Measurements from ENCODE around the gene PPP1R14D. TPM values are rescaled to one million over a fixed set of nuclear protein-coding genes. Genes with fewer than 3 reads are reported as not detected.

PPP1R14D gene
- total RNA-seq, 2 donors from 2014 or later: 0.97 TPM; not detected in 1

DNA sequence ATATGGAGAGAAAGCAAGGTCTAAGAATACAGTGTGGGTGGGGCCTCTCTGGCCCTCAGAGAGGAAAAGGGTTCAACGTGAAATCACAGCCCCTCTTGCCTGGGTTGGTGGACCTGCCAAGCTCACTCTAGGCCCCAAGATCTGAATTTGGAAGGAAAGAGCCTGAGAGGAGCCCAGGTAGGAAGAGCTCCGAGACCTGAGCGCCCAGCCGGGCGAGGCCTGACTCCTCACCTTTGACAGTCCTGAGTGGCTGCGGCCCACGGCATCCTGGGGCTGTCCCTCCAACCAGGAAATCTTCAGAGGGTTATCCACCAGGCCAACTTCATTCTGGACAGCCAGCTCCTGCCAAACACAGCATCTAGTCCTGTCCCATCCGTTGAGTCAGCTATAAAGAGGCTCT, 55.0 kb downstream of the PPP1R14D start:
- WGBS: 91% methylated on average over 8 of the region's 8 CpGs
- peaks cover 26% of the 10 kb centered on the region for H3K4me1 ChIP-seq (replicated peaks)
- H3K27me3 ChIP-seq (replicated peaks; ENCODE audit: insufficient read depth): no peaks in the 10 kb centered on the region
- DNase-seq (ENCODE audit: low spot score): no peak
- peaks cover 0 to 4% of the 10 kb centered on the region in 2 donors for H3K36me3 ChIP-seq
- no peak overlapping the region for H3K4me3 ChIP-seq
- TF ChIP-seq POLR2AphosphoS5 (IDR thresholded peaks at IDR 0.05) (no peak), POLR2A (IDR thresholded peaks at IDR 0.05) (no peak)
- TF ChIP-seq, protein P1, sequence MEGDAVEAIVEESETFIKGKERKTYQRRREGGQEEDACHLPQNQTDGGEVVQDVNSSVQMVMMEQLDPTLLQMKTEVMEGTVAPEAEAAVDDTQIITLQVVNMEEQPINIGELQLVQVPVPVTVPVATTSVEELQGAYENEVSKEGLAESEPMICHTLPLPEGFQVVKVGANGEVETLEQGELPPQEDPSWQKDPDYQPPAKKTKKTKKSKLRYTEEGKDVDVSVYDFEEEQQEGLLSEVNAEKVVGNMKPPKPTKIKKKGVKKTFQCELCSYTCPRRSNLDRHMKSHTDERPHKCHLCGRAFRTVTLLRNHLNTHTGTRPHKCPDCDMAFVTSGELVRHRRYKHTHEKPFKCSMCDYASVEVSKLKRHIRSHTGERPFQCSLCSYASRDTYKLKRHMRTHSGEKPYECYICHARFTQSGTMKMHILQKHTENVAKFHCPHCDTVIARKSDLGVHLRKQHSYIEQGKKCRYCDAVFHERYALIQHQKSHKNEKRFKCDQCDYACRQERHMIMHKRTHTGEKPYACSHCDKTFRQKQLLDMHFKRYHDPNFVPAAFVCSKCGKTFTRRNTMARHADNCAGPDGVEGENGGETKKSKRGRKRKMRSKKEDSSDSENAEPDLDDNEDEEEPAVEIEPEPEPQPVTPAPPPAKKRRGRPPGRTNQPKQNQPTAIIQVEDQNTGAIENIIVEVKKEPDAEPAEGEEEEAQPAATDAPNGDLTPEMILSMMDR (IDR thresholded peaks at IDR 0.05): no peak
- intact Hi-C loops (cut with DNase I): no loop called here
- H3K9me3 ChIP-seq: no peaks in the 10 kb centered on the region
- H3K27ac ChIP-seq: no peak overlapping the region

DNA sequence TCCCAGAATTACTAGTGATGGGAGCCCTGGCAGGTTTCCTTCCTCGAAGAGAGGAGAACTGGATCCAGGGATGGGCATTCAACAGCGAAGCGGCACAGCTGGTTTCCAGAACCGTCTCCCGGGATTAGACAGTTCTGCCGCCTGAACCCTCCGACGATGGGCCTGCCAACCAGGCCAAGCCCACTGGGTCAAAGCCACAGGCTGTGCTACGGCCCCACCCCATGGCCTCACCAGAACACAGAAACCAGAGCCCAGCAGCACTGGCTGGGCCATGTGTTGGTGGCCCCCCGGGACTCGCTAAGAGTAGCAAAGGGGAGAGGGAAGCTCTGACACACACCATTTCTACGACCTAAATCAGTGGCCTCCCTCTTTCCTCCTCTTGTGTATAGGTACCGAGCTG, 56.5 kb downstream of the PPP1R14D start:
- H3K9me3 ChIP-seq: no peaks in the 10 kb centered on the region
- H3K4me1 ChIP-seq (replicated peaks): peaks cover 26% of the 10 kb centered on the region
- H3K4me3 ChIP-seq: no peak overlapping the region
- intact Hi-C loops (cut with DNase I): no loop called here
- H3K36me3 ChIP-seq: peaks cover 0 to 4% of the 10 kb centered on the region in 2 donors
- 84% methylated on average over 13 of the region's 13 CpGs for WGBS
- DNase-seq (ENCODE audit: low spot score): no peak
- no peak overlapping the region for H3K27ac ChIP-seq
- H3K27me3 ChIP-seq (replicated peaks; ENCODE audit: insufficient read depth): no peaks in the 10 kb centered on the region
- no peak for TF ChIP-seq POLR2A (IDR thresholded peaks at IDR 0.05)
- no peak for TF ChIP-seq POLR2AphosphoS5 (IDR thresholded peaks at IDR 0.05)
- TF ChIP-seq, protein P1 (IDR thresholded peaks at IDR 0.05): no peak

DNA sequence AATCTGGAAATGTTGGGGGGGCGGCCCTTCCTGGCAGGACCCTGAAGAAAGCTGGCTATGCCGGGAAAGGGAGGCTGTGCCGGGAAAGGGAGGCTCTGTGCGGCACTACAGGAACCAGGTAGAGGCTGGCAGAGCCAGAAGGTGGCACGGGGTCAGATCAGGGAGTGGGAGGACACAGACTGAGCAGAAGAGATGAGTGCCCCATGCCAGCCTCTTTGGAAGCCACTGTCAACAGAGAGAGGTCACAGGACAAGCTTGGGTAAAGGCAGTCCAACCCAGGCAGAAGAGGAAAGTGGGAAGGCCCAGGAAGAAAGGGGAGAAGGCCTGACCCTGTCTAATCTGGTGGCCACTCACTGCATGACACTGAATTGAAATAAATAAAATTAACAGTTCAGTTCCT, 57.3 kb downstream of the PPP1R14D start:
- DNase-seq (ENCODE audit: low spot score): no peak
- peaks cover 0 to 4% of the 10 kb centered on the region in 2 donors for H3K36me3 ChIP-seq
- peaks cover 23% of the 10 kb centered on the region for H3K4me1 ChIP-seq (replicated peaks)
- H3K27me3 ChIP-seq (replicated peaks; ENCODE audit: insufficient read depth): no peaks in the 10 kb centered on the region
- no peak for TF ChIP-seq POLR2A (IDR thresholded peaks at IDR 0.05)
- TF ChIP-seq POLR2AphosphoS5 (IDR thresholded peaks at IDR 0.05): no peak
- TF ChIP-seq, protein P1 (IDR thresholded peaks at IDR 0.05): no peak
- 94% methylated on average over 5 of the region's 5 CpGs for WGBS
- intact Hi-C loops (cut with DNase I): no loop called here
- no peaks in the 10 kb centered on the region for H3K9me3 ChIP-seq
- peak overlapping the region; percentile 37 to 80 for H3K27ac ChIP-seq
- H3K4me3 ChIP-seq: no peak overlapping the region

GRCh38 chr15:40770147-40770721, 58.3 kb downstream of the PPP1R14D start:
- H3K4me3 ChIP-seq: no peak overlapping the region

More at GRCh38 chr15:40770147-40770721, 58.3 kb downstream of the PPP1R14D start:
- peak; percentile 29 for DNase-seq (ENCODE audit: low spot score)
- Histone ChIP-seq H3K4me1 (replicated peaks) (peaks cover 19% of the 10 kb centered on the region), H3K36me3 (peaks cover 0 to 3% of the 10 kb centered on the region in 2 donors), H3K27me3 (replicated peaks; ENCODE audit: insufficient read depth) (no peaks in the 10 kb centered on the region), H3K27ac (peak overlapping the region; percentile 76 to 80), H3K9me3 (no peaks in the 10 kb centered on the region)
- intact Hi-C loops (cut with DNase I): no loop called here
- TF ChIP-seq POLR2A (IDR thresholded peaks at IDR 0.05): no peak
- TF ChIP-seq POLR2AphosphoS5 (IDR thresholded peaks at IDR 0.05): no peak
- TF ChIP-seq, protein P1 (IDR thresholded peaks at IDR 0.05): no peak
- WGBS: 78% methylated on average over 16 of the region's 17 CpGs

Measured in prostate gland (tissue), 2 donors.